Osteocyte (in vitro differentiated cells): Measurements from ENCODE around the gene HIVEP2. TPM values are rescaled to one million over a fixed set of nuclear protein-coding genes. Genes with fewer than 3 reads are reported as not detected.

ENCODE experiments used
- DNase-seq: peaks from one replicate; pipeline ENCODE4 v3.0.0; 2021; ENCODE audit warnings: mixed read lengths; ENCODE audit not compliant: unreplicated experiment; ENCODE audit errors: extremely low spot score
- H3K27ac Mint-ChIP-seq: one replicate; pipeline ENCODE4 v1.8.0; 2021; ENCODE audit warnings: mild to moderate bottlenecking, mixed read lengths; ENCODE audit not compliant: unreplicated experiment
- H3K27me3 Mint-ChIP-seq: one replicate; pipeline ENCODE4 v1.8.0; 2021; ENCODE audit warnings: mixed read lengths; ENCODE audit not compliant: unreplicated experiment
- H3K36me3 Mint-ChIP-seq: one replicate; pipeline ENCODE4 v1.8.0; 2021; ENCODE audit warnings: mixed read lengths; ENCODE audit not compliant: unreplicated experiment
- H3K4me1 Mint-ChIP-seq: one replicate; pipeline ENCODE4 v1.8.0; 2021; ENCODE audit warnings: mixed read lengths; ENCODE audit not compliant: unreplicated experiment
- H3K4me3 Mint-ChIP-seq: one replicate; pipeline ENCODE4 v1.8.0; 2021; ENCODE audit warnings: mild to moderate bottlenecking, moderate library complexity, mixed read lengths; ENCODE audit not compliant: unreplicated experiment
- H3K9me3 Mint-ChIP-seq: one replicate; pipeline ENCODE4 v1.8.0; 2021; ENCODE audit warnings: mixed read lengths; ENCODE audit not compliant: unreplicated experiment
- total RNA-seq: library from RNA; stranded (reverse); gene quantifications from 2 replicates; pipeline ENCODE4 v1.2.1, GENCODE V29; 2021
- TF ChIP-seq, protein P1 (sequence below): fragments of 200-600 bp; sonication (generic); IDR thresholded peaks from 2 replicates; pipeline ENCODE4 v1.5.0; 2021; ENCODE audit warnings: antibody characterized with exemption, mild to moderate bottlenecking, moderate library complexity

HIVEP2 gene
- total RNA-seq, 1 donor from 2014 or later, result 39.2 TPM

DNA sequence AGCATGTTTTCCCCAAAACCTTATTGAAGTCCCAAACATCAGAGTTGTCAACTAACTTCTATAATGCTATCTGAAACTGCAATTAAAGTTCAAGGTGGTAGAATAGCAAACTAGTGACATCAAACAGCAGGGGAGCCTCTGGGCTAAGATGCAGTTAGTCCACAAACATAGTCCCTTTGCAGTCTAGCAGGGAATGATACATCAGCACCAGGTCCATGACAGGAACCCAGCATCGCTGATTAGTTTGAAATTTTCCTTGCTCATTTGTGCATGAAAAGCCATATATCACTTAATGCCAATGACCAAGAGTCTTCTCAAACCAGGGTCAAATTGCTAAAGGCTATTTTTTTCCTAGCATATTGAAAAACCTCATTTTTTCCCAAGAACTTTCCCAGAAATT, 145.3 kb downstream of the HIVEP2 start:
- TF ChIP-seq, protein P1, sequence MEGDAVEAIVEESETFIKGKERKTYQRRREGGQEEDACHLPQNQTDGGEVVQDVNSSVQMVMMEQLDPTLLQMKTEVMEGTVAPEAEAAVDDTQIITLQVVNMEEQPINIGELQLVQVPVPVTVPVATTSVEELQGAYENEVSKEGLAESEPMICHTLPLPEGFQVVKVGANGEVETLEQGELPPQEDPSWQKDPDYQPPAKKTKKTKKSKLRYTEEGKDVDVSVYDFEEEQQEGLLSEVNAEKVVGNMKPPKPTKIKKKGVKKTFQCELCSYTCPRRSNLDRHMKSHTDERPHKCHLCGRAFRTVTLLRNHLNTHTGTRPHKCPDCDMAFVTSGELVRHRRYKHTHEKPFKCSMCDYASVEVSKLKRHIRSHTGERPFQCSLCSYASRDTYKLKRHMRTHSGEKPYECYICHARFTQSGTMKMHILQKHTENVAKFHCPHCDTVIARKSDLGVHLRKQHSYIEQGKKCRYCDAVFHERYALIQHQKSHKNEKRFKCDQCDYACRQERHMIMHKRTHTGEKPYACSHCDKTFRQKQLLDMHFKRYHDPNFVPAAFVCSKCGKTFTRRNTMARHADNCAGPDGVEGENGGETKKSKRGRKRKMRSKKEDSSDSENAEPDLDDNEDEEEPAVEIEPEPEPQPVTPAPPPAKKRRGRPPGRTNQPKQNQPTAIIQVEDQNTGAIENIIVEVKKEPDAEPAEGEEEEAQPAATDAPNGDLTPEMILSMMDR, result no peak
- H3K36me3 Mint-ChIP-seq, result peaks cover 7% of the 10 kb centered on the region
- no peak overlapping the region for H3K4me3 Mint-ChIP-seq
- H3K9me3 Mint-ChIP-seq, result no peaks in the 10 kb centered on the region
- no peak for DNase-seq
- no peaks in the 10 kb centered on the region for H3K27me3 Mint-ChIP-seq
- H3K27ac Mint-ChIP-seq, result no peak overlapping the region
- H3K4me1 Mint-ChIP-seq, result peaks cover 43% of the 10 kb centered on the region

DNA sequence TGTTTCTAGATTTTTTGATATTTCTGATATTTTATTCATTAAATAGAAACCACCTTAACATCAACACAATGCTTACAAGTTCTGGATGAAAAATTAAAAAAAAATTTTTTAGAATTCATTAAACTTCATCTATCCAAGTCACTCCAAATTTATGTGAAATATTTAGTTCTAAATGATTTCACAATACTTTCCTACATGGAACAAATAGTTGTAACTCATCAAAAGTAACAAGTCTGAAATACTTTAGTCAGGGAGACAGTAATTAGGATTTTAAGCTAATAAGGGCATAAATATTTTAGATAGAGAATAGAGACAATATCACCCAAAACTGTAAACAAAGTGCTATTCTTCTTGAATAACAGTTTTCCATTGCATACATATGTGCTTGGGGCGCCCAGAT, 147.8 kb downstream of the HIVEP2 start:
- peaks cover 7% of the 10 kb centered on the region for H3K36me3 Mint-ChIP-seq
- H3K4me1 Mint-ChIP-seq, result peaks cover 26% of the 10 kb centered on the region
- H3K9me3 Mint-ChIP-seq, result no peaks in the 10 kb centered on the region
- DNase-seq, result no peak
- H3K4me3 Mint-ChIP-seq, result no peak overlapping the region
- H3K27ac Mint-ChIP-seq, result no peak overlapping the region
- no peaks in the 10 kb centered on the region for H3K27me3 Mint-ChIP-seq
- TF ChIP-seq, protein P1, result no peak

DNA sequence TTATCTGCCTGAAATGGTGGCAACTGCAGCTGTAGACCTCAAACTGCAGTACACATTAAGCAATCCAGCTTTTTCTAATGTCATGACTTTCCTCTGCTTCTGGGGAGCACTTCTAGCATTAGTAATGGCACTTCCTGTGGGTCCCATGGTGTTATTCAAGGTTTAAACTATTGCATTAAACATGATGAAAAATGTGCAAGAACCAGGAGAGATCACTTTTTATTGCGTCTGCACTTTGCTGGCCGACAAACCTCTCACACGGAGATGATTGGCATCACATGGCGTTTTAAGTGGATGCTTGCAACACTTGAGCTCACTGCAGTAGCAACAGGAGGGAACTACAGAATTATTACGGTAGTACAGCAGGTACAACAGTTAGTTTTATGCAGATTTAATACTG, 148.4 kb downstream of the HIVEP2 start:
- TF ChIP-seq, protein P1, result no peak
- H3K4me1 Mint-ChIP-seq, result peaks cover 20% of the 10 kb centered on the region
- no peaks in the 10 kb centered on the region for H3K27me3 Mint-ChIP-seq
- H3K4me3 Mint-ChIP-seq, result no peak overlapping the region
- no peak overlapping the region for H3K27ac Mint-ChIP-seq
- peaks cover 5% of the 10 kb centered on the region for H3K36me3 Mint-ChIP-seq
- no peaks in the 10 kb centered on the region for H3K9me3 Mint-ChIP-seq
- no peak for DNase-seq

DNA sequence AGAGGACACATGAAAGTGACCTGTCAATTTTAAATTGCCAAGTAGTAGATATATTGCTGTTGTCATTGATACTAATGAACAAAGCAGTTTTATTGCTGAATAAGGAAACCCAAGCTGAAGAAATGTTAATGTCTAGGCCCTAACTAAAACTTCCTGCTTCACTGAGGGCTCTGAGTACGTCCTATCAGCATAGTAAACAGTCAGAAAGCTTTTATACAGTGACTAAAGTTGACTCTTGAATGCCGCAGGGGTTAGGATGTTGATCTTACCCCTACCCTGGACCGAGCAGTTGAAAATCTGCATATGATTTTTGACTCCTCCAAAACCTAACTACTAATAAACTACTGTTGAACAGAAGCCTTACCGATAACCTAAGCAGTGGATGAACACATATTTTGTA, 149.0 kb downstream of the HIVEP2 start:
- Mint-ChIP-seq H3K4me1 (peaks cover 18% of the 10 kb centered on the region), H3K27me3 (no peaks in the 10 kb centered on the region), H3K27ac (no peak overlapping the region), H3K9me3 (no peaks in the 10 kb centered on the region), H3K4me3 (no peak overlapping the region), H3K36me3 (peaks cover 3% of the 10 kb centered on the region)
- TF ChIP-seq, protein P1, result no peak
- DNase-seq, result no peak

DNA sequence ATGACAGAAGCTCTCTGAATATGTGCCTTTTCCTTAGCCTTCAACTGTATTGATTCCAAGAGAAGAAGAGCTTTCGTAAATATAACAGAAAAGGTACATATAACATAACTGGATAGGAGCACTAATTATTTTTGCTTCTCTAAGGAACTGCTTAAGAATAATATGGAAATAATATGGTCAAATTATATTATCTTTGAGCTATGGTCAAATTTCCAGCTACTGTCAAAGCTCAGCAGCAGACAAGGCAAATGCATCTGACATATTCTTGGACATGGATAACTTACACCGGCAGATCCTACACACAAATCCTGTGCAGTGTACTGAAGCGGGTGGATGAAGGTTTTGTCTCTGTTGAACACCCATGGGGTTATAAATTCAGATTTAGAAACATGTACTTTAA, 150.6 kb downstream of the HIVEP2 start:
- H3K4me1 Mint-ChIP-seq, result peaks cover 6% of the 10 kb centered on the region
- H3K27me3 Mint-ChIP-seq, result no peaks in the 10 kb centered on the region
- TF ChIP-seq, protein P1, result no peak
- no peaks in the 10 kb centered on the region for H3K9me3 Mint-ChIP-seq
- no peak overlapping the region for H3K27ac Mint-ChIP-seq
- no peak overlapping the region for H3K4me3 Mint-ChIP-seq
- no peak for DNase-seq
- H3K36me3 Mint-ChIP-seq, result peaks cover 2% of the 10 kb centered on the region
